A549 (cell line): ENCODE results near the gene JMJD8.

ENCODE experiments used
- BCL3 ChIP-seq: fragments of >200 bp; sonication (Bioruptor Twin); formaldehyde crosslinking; IDR thresholded peaks from 3 replicates; pipeline ENCODE4 v1.6.1; 2016
- ELK1 ChIP-seq: fragments of 150-350 bp; IDR thresholded peaks from 2 replicates; pipeline ENCODE4 v1.6.1; 2014; ENCODE audit warnings: low read depth, mild to moderate bottlenecking, low read length
- EP300 ChIP-seq, 2 experiments: fragments of >200 bp; sonication (Bioruptor Twin); formaldehyde crosslinking; IDR thresholded peaks; 2 replicates in 1 of 2; 3 replicates in 1 of 2; pipeline ENCODE4 v1.6.1; 2016 to 2017
- FOSL2 ChIP-seq, 2 experiments: fragments of 450-650 bp in 1 of 2; fragments of >200 bp in 1 of 2; sonication (Bioruptor Twin) in 1 of 2; formaldehyde crosslinking; IDR thresholded peaks; 2 replicates each; pipeline versions ENCODE4 v1.5.0 to v1.6.1; 2016 to 2020; ENCODE audit warnings: mild to moderate bottlenecking in 1 of 2, moderate library complexity in 1 of 2
- JUN ChIP-seq, 2 experiments: fragments of >200 bp; sonication (Bioruptor Twin); formaldehyde crosslinking; IDR thresholded peaks; 2 replicates in 1 of 2; 3 replicates in 1 of 2; pipeline ENCODE4 v1.6.1; 2016 to 2017
- JUNB ChIP-seq: fragments of >200 bp; sonication (Bioruptor Twin); formaldehyde crosslinking; IDR thresholded peaks from 2 replicates; pipeline ENCODE4 v1.6.1; 2016
- KDM5A ChIP-seq: fragments of 200-600 bp; sonication (generic); IDR thresholded peaks from 2 replicates; pipeline ENCODE4 v1.6.1; 2016; ENCODE audit warnings: antibody characterized with exemption, mild to moderate bottlenecking
- POLR2A ChIP-seq: IDR thresholded peaks from 2 replicates; pipeline ENCODE4 v1.6.1; 2012; ENCODE audit warnings: mild to moderate bottlenecking, low read length
- RAD21 ChIP-seq, 2 experiments: fragments of >200 bp in 1 of 2; sonication (Bioruptor Twin) in 1 of 2; formaldehyde crosslinking in 1 of 2; IDR thresholded peaks in 1 of 2; conservative IDR thresholded peaks in 1 of 2; 2 replicates in 1 of 2; 3 replicates in 1 of 2; pipeline ENCODE4 v1.6.1; 2012 to 2018; ENCODE audit warnings: inconsistent platforms in 1 of 2
- RARB ChIP-seq: fragments of 250-450 bp; sonication (Bioruptor Pico); IDR thresholded peaks from 2 replicates; pipeline ENCODE4 v1.8.0; 2021; ENCODE audit warnings: mild to moderate bottlenecking, moderate library complexity
- USF2 ChIP-seq: fragments of 450-650 bp; IDR thresholded peaks from 2 replicates; pipeline ENCODE4 v1.6.1; 2014; ENCODE audit warnings: antibody characterized with exemption
- TF ChIP-seq, protein P1 (sequence below): fragments of >200 bp; sonication (Bioruptor Twin); formaldehyde crosslinking; IDR thresholded peaks from 3 replicates; pipeline ENCODE4 v1.5.1; 2016
- TF ChIP-seq, protein P2 (sequence below): fragments of 200-600 bp; sonication (generic); IDR thresholded peaks from 2 replicates; pipeline ENCODE4 v1.6.1; 2016; ENCODE audit warnings: antibody characterized with exemption, mild to moderate bottlenecking, moderate library complexity

GRCh38 chr16:667113-667779 lies 16.9 kb downstream of the JMJD8 start:
- TF ChIP-seq, protein P1, sequence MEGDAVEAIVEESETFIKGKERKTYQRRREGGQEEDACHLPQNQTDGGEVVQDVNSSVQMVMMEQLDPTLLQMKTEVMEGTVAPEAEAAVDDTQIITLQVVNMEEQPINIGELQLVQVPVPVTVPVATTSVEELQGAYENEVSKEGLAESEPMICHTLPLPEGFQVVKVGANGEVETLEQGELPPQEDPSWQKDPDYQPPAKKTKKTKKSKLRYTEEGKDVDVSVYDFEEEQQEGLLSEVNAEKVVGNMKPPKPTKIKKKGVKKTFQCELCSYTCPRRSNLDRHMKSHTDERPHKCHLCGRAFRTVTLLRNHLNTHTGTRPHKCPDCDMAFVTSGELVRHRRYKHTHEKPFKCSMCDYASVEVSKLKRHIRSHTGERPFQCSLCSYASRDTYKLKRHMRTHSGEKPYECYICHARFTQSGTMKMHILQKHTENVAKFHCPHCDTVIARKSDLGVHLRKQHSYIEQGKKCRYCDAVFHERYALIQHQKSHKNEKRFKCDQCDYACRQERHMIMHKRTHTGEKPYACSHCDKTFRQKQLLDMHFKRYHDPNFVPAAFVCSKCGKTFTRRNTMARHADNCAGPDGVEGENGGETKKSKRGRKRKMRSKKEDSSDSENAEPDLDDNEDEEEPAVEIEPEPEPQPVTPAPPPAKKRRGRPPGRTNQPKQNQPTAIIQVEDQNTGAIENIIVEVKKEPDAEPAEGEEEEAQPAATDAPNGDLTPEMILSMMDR, result no peak
- no peak for TF ChIP-seq JUNB
- no peak for TF ChIP-seq RAD21 (conservative IDR thresholded peaks at IDR 0.05 in 1 of 2, IDR thresholded peaks at IDR 0.05 in 1 of 2)
- no peak for TF ChIP-seq POLR2A
- TF ChIP-seq BCL3, result no peak
- TF ChIP-seq FOSL2 (IDR thresholded peaks at IDR 0.05), result no peak
- no peak for TF ChIP-seq FOSL2 (CRISPR knock-in tag; IDR thresholded peaks at IDR 0.05)
- TF ChIP-seq KDM5A, result no peak
- TF ChIP-seq, protein P2, sequence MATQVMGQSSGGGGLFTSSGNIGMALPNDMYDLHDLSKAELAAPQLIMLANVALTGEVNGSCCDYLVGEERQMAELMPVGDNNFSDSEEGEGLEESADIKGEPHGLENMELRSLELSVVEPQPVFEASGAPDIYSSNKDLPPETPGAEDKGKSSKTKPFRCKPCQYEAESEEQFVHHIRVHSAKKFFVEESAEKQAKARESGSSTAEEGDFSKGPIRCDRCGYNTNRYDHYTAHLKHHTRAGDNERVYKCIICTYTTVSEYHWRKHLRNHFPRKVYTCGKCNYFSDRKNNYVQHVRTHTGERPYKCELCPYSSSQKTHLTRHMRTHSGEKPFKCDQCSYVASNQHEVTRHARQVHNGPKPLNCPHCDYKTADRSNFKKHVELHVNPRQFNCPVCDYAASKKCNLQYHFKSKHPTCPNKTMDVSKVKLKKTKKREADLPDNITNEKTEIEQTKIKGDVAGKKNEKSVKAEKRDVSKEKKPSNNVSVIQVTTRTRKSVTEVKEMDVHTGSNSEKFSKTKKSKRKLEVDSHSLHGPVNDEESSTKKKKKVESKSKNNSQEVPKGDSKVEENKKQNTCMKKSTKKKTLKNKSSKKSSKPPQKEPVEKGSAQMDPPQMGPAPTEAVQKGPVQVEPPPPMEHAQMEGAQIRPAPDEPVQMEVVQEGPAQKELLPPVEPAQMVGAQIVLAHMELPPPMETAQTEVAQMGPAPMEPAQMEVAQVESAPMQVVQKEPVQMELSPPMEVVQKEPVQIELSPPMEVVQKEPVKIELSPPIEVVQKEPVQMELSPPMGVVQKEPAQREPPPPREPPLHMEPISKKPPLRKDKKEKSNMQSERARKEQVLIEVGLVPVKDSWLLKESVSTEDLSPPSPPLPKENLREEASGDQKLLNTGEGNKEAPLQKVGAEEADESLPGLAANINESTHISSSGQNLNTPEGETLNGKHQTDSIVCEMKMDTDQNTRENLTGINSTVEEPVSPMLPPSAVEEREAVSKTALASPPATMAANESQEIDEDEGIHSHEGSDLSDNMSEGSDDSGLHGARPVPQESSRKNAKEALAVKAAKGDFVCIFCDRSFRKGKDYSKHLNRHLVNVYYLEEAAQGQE, result no peak
- TF ChIP-seq EP300 (IDR thresholded peaks at IDR 0.05), result no peak
- TF ChIP-seq RARB, result no peak
- no peak for TF ChIP-seq ELK1
- no peak for TF ChIP-seq JUN (IDR thresholded peaks at IDR 0.05)
- TF ChIP-seq USF2, result no peak
